Nephron (organoid): ENCODE results near the gene NDUFAF8.

ENCODE experiments used
- H3K27ac Mint-ChIP-seq, 3 experiments: 2 replicates each; pipeline ENCODE4 v1.8.0; 2020; ENCODE audit warnings: mixed read lengths in 3 of 3, mild to moderate bottlenecking in 2 of 3, moderate library complexity in 1 of 3
- H3K27me3 Mint-ChIP-seq: 2 replicates; pipeline ENCODE4 v1.8.0; 2021; ENCODE audit warnings: low read depth, mild to moderate bottlenecking, moderate library complexity, mixed read lengths
- H3K36me3 Mint-ChIP-seq: 2 replicates; pipeline ENCODE4 v1.8.0; 2020; ENCODE audit warnings: low read depth, mixed read lengths
- H3K4me1 Mint-ChIP-seq: 2 replicates; pipeline ENCODE4 v1.8.0; 2020; ENCODE audit warnings: mixed read lengths
- H3K4me3 Mint-ChIP-seq, 3 experiments: 2 replicates each; pipeline ENCODE4 v1.8.0; 2020; ENCODE audit warnings: mild to moderate bottlenecking in 3 of 3, mixed read lengths in 3 of 3, moderate library complexity in 2 of 3
- H3K9me3 Mint-ChIP-seq: 2 replicates; pipeline ENCODE4 v1.8.0; 2020; ENCODE audit warnings: mixed read lengths
- CTCF ChIP-seq, 3 experiments: fragments of 200-600 bp; sonication (generic); IDR thresholded peaks; one replicate each; pipeline ENCODE4 v1.5.0; 2021; ENCODE audit warnings: antibody characterized with exemption in 3 of 3; ENCODE audit not compliant: unreplicated experiment in 3 of 3

NDUFAF8 gene

GRCh38 chr17:81277946-81278693, 39.0 kb downstream of the NDUFAF8 start:
- Mint-ChIP-seq H3K27ac (no peak overlapping the region), H3K4me3 (no peak overlapping the region), H3K36me3 (peaks cover 27% of the 10 kb centered on the region), H3K9me3 (no peaks in the 10 kb centered on the region), H3K27me3 (no peaks in the 10 kb centered on the region), H3K4me1 (peaks cover 8% of the 10 kb centered on the region)
- no peak for TF ChIP-seq CTCF (IDR thresholded peaks at IDR 0.05; ENCODE audit: unreplicated experiment in 3 of 3)

- no peak overlapping the region for H3K4me3 Mint-ChIP-seq
- peaks cover 8% of the 10 kb centered on the region for H3K4me1 Mint-ChIP-seq
- no peak overlapping the region for H3K27ac Mint-ChIP-seq
- H3K36me3 Mint-ChIP-seq = peaks cover 21% of the 10 kb centered on the region
- no peak for TF ChIP-seq CTCF (IDR thresholded peaks at IDR 0.05; ENCODE audit: unreplicated experiment in 3 of 3)
- H3K9me3 Mint-ChIP-seq = no peaks in the 10 kb centered on the region
- H3K27me3 Mint-ChIP-seq = no peaks in the 10 kb centered on the region
Measured at GRCh38 chr17:81278831-81279230, 39.7 kb downstream of the NDUFAF8 start.

GRCh38 chr17:81279278-81280275, 40.5 kb downstream of the NDUFAF8 start:
- no peak overlapping the region for H3K4me3 Mint-ChIP-seq
- H3K27me3 Mint-ChIP-seq = no peaks in the 10 kb centered on the region
- H3K27ac Mint-ChIP-seq = no peak overlapping the region
- no peaks in the 10 kb centered on the region for H3K9me3 Mint-ChIP-seq
- peaks cover 12% of the 10 kb centered on the region for H3K4me1 Mint-ChIP-seq
- H3K36me3 Mint-ChIP-seq = peaks cover 21% of the 10 kb centered on the region
- no peak for TF ChIP-seq CTCF (IDR thresholded peaks at IDR 0.05; ENCODE audit: unreplicated experiment in 3 of 3)

GRCh38 chr17:81280571-81280970, 41.5 kb downstream of the NDUFAF8 start:
- H3K27me3 Mint-ChIP-seq = no peaks in the 10 kb centered on the region
- H3K4me3 Mint-ChIP-seq = no peak overlapping the region
- H3K36me3 Mint-ChIP-seq = peaks cover 21% of the 10 kb centered on the region
- no peaks in the 10 kb centered on the region for H3K9me3 Mint-ChIP-seq
- peaks cover 22% of the 10 kb centered on the region for H3K4me1 Mint-ChIP-seq
- TF ChIP-seq CTCF (IDR thresholded peaks at IDR 0.05; ENCODE audit: unreplicated experiment in 3 of 3) = no peak
- no peak overlapping the region for H3K27ac Mint-ChIP-seq

GRCh38 chr17:81282141-81282540, 43.0 kb downstream of the NDUFAF8 start:
- H3K4me1 Mint-ChIP-seq = peaks cover 36% of the 10 kb centered on the region
- no peak overlapping the region for H3K27ac Mint-ChIP-seq
- H3K27me3 Mint-ChIP-seq = no peaks in the 10 kb centered on the region
- no peak for TF ChIP-seq CTCF (IDR thresholded peaks at IDR 0.05; ENCODE audit: unreplicated experiment in 3 of 3)
- no peak overlapping the region for H3K4me3 Mint-ChIP-seq
- H3K9me3 Mint-ChIP-seq = no peaks in the 10 kb centered on the region
- peaks cover 13% of the 10 kb centered on the region for H3K36me3 Mint-ChIP-seq
